ENCODE measurements around the gene ST6GAL2. TPM values are rescaled to one million over a fixed set of nuclear protein-coding genes. Genes with fewer than 3 reads are reported as not detected.

ST6GAL2 gene
- polyA plus RNA-seq, 1 donor from 2014 or later: 22.1 TPM

- Histone ChIP-seq H2AFZ (ENCODE audit: low read depth, low read length) (no peak overlapping the region), H4K20me1 (ENCODE audit: insufficient read depth) (no peaks in the 10 kb centered on the region), H3K4me3 (ENCODE audit: low read length) (no peak overlapping the region), H3F3A (ENCODE audit: insufficient read depth, low read length, poor library complexity, severe bottlenecking) (peaks cover 6% of the 10 kb centered on the region), H3K36me3 (ENCODE audit: insufficient read depth, low read length) (no peaks in the 10 kb centered on the region), H3K9ac (ENCODE audit: low read length) (no peak overlapping the region), H3K79me2 (replicated peaks; ENCODE audit: insufficient read depth, low read length) (no peaks in the 10 kb centered on the region), H3K27ac (ENCODE audit: low read length) (no peak overlapping the region), H3K4me2 (ENCODE audit: low read length) (no peak overlapping the region), H3K9me2 (ENCODE audit: insufficient read depth, low read length) (no peaks in the 10 kb centered on the region), H3K9me3 (ENCODE audit: low read length) (no peaks in the 10 kb centered on the region), H3K27me3 (ENCODE audit: insufficient read depth, low read depth, low read length) (no peaks in the 10 kb centered on the region)
- TF ChIP-seq RAD21 (conservative IDR thresholded peaks at IDR 0.05) (no peak), EZH2 (IDR thresholded peaks at IDR 0.05; ENCODE audit: borderline replicate concordance, insufficient read depth, low read length, poor library complexity, severe bottlenecking) (no peak), POLR2AphosphoS5 (IDR thresholded peaks at IDR 0.05) (no peak), MXI1 (conservative IDR thresholded peaks at IDR 0.05; ENCODE audit: poor library complexity, severe bottlenecking) (no peak), SMC3 (conservative IDR thresholded peaks at IDR 0.05; ENCODE audit: poor library complexity) (no peak), REST (IDR thresholded peaks at IDR 0.05; ENCODE audit: borderline replicate concordance) (no peak), CTCF (IDR thresholded peaks at IDR 0.05; ENCODE audit: poor library complexity, severe bottlenecking) (no peak), TAF1 (IDR thresholded peaks at IDR 0.05; ENCODE audit: low read depth) (no peak), EP300 (conservative IDR thresholded peaks at IDR 0.05; ENCODE audit: poor library complexity, severe bottlenecking) (no peak)
These were observed 38.6 kb downstream of the ST6GAL2 start for GRCh38 chr2:106847366-106847765.

- H3K79me2 ChIP-seq (replicated peaks; ENCODE audit: insufficient read depth, low read length): no peaks in the 10 kb centered on the region
- H3K27me3 ChIP-seq (ENCODE audit: insufficient read depth, low read depth, low read length): no peaks in the 10 kb centered on the region
- H3K4me2 ChIP-seq (ENCODE audit: low read length): no peak overlapping the region
- H3K9ac ChIP-seq (ENCODE audit: low read length): no peak overlapping the region
- no peak overlapping the region for H2AFZ ChIP-seq (ENCODE audit: low read depth, low read length)
- H3K36me3 ChIP-seq (ENCODE audit: insufficient read depth, low read length): no peaks in the 10 kb centered on the region
- H3F3A ChIP-seq (ENCODE audit: insufficient read depth, low read length, poor library complexity, severe bottlenecking): no peaks in the 10 kb centered on the region
- H3K27ac ChIP-seq (ENCODE audit: low read length): no peak overlapping the region
- no peaks in the 10 kb centered on the region for H3K9me2 ChIP-seq (ENCODE audit: insufficient read depth, low read length)
- H4K20me1 ChIP-seq (ENCODE audit: insufficient read depth): no peaks in the 10 kb centered on the region
- TF ChIP-seq CTCF (IDR thresholded peaks at IDR 0.05; ENCODE audit: poor library complexity, severe bottlenecking) (no peak), SMC3 (conservative IDR thresholded peaks at IDR 0.05; ENCODE audit: poor library complexity) (no peak), REST (IDR thresholded peaks at IDR 0.05; ENCODE audit: borderline replicate concordance) (no peak), RAD21 (conservative IDR thresholded peaks at IDR 0.05) (no peak), EP300 (conservative IDR thresholded peaks at IDR 0.05; ENCODE audit: poor library complexity, severe bottlenecking) (no peak), TAF1 (IDR thresholded peaks at IDR 0.05; ENCODE audit: low read depth) (no peak), EZH2 (IDR thresholded peaks at IDR 0.05; ENCODE audit: borderline replicate concordance, insufficient read depth, low read length, poor library complexity, severe bottlenecking) (no peak)
- H3K4me3 ChIP-seq (ENCODE audit: low read length): no peak overlapping the region
- no peaks in the 10 kb centered on the region for H3K9me3 ChIP-seq (ENCODE audit: low read length)
These were observed 40.3 kb downstream of the ST6GAL2 start for GRCh38 chr2:106845716-106846115.

All from neural cell (in vitro differentiated cells).